HFFc6 (cell line): Measurements from ENCODE around the gene ZNF275. TPM values are rescaled to one million over a fixed set of nuclear protein-coding genes. Genes with fewer than 3 reads are reported as not detected.

Experiments used
- DNase-seq: peaks from one replicate; pipeline ENCODE4 v3.0.0-alpha.2; 2018
- H3K27ac Mint-ChIP-seq: 2 replicates; pipeline ENCODE4 v1.8.0; 2020; ENCODE audit warnings: mild to moderate bottlenecking, mixed read lengths
- H3K27me3 Mint-ChIP-seq: 2 replicates; pipeline ENCODE4 v1.8.0; 2021; ENCODE audit warnings: mild to moderate bottlenecking, moderate library complexity, mixed read lengths; ENCODE audit not compliant: insufficient read depth
- H3K36me3 Mint-ChIP-seq: 2 replicates; pipeline ENCODE4 v1.8.0; 2021; ENCODE audit warnings: low read depth, mixed read lengths
- H3K4me1 Mint-ChIP-seq: 2 replicates; pipeline ENCODE4 v1.8.0; 2020; ENCODE audit warnings: low read depth, mixed read lengths
- H3K4me3 Mint-ChIP-seq: 2 replicates; pipeline ENCODE4 v1.8.0; 2020; ENCODE audit warnings: mild to moderate bottlenecking, moderate library complexity, mixed read lengths
- H3K9me3 Mint-ChIP-seq: 2 replicates; pipeline ENCODE4 v1.8.0; 2020; ENCODE audit warnings: mild to moderate bottlenecking, mixed read lengths
- total RNA-seq, 6 experiments: library from RNA; stranded (reverse); fragmentation: NEBNext Ultra II Directional; extraction: Animal tissue kit (Norgen Biotek cat#: 25700); gene quantifications; 2 replicates in 1 of 6; 3 replicates in 5 of 6; pipeline ENCODE4 v1.2.3, GENCODE V29; 2021
- TF ChIP-seq, protein P1 (sequence below): fragments of 200-600 bp; sonication (generic); IDR thresholded peaks from 2 replicates; pipeline ENCODE4 v1.5.0; 2021; ENCODE audit warnings: antibody characterized with exemption, mild to moderate bottlenecking

ZNF275 gene
- total RNA-seq, 6 experiments from 2014 or later: 10.5 to 14.2 (median 12.5) TPM

DNA sequence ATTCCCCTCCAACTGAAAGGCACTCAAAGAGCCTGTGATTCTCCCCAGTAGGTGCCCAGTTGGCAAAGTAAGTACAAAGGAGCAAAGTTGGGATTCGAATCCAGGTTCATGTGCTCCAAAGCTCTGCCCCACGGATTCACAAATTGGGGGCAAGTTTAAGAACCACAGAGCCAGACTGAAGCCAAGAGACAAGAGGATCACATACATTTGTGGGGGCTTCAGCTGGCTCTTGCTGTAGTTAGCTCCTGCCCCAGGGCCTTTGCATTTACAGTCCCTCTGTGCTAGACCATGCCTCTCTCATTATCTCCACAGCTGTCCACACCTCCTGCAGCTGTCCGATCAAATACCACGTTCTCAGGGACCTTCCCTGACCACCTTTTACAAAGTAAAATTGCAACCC, 31.2 kb upstream of the ZNF275 start:
- Mint-ChIP-seq H3K9me3 (no peaks in the 10 kb centered on the region), H3K27me3 (peaks cover 8% of the 10 kb centered on the region), H3K36me3 (no peaks in the 10 kb centered on the region), H3K27ac (no peak overlapping the region), H3K4me1 (no peaks in the 10 kb centered on the region; the same call in 1 of the 2 replicates), H3K4me3 (no peak overlapping the region)
- TF ChIP-seq, protein P1, sequence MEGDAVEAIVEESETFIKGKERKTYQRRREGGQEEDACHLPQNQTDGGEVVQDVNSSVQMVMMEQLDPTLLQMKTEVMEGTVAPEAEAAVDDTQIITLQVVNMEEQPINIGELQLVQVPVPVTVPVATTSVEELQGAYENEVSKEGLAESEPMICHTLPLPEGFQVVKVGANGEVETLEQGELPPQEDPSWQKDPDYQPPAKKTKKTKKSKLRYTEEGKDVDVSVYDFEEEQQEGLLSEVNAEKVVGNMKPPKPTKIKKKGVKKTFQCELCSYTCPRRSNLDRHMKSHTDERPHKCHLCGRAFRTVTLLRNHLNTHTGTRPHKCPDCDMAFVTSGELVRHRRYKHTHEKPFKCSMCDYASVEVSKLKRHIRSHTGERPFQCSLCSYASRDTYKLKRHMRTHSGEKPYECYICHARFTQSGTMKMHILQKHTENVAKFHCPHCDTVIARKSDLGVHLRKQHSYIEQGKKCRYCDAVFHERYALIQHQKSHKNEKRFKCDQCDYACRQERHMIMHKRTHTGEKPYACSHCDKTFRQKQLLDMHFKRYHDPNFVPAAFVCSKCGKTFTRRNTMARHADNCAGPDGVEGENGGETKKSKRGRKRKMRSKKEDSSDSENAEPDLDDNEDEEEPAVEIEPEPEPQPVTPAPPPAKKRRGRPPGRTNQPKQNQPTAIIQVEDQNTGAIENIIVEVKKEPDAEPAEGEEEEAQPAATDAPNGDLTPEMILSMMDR: no peak
- DNase-seq: no peak

DNA sequence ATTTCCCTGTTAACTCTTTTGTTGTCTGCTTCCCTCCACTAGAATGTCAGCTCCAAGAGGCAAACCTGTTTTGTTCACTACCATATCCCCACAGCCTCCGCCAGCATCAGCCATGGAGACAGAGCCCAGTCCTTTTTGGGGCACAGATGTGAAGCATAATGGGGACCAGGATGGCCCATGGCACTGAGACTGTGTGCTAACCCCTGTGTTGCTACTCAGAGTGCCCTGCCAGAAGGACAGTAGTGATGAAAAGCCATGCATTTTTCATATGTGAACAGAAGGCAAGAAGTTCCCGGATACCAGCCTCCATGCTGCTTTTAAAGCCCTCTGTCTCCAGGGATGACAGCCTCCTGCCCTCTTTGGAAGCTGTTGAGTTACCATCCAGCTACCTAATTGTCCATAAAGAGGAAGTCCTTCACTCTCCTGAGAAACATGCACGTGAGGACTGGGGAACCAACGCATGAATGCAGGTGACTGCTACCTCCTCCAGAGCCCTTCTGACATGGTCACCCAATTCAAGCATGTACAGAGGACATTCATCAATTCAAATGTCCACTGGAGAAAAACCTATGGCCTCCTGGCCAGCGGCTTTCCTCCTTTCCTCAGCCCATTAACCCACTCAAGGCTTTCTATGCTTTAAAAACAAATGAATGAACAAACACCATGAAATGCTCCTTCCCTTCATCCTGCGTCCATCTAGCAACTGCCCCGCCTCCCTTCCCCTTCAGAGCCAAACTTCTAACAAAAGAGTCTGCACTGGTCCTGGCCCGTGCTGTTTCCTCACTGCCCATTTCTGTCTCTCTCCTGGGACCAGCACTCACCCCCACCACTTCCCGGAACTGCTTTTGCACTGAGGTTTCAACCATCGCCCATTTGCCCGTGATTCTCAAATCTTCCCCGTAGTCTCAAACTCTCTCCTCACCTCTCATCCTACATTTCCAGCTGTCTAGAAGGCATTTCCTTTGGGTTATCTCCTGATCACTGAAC, 30.4 kb upstream of the ZNF275 start:
- H3K4me1 Mint-ChIP-seq: no peaks in the 10 kb centered on the region; the same call in 1 of the 2 replicates
- H3K4me3 Mint-ChIP-seq: no peak overlapping the region
- H3K27me3 Mint-ChIP-seq: peaks cover 8% of the 10 kb centered on the region
- no peak overlapping the region for H3K27ac Mint-ChIP-seq
- TF ChIP-seq, protein P1: no peak
- H3K9me3 Mint-ChIP-seq: no peaks in the 10 kb centered on the region
- DNase-seq: no peak
- H3K36me3 Mint-ChIP-seq: no peaks in the 10 kb centered on the region

DNA sequence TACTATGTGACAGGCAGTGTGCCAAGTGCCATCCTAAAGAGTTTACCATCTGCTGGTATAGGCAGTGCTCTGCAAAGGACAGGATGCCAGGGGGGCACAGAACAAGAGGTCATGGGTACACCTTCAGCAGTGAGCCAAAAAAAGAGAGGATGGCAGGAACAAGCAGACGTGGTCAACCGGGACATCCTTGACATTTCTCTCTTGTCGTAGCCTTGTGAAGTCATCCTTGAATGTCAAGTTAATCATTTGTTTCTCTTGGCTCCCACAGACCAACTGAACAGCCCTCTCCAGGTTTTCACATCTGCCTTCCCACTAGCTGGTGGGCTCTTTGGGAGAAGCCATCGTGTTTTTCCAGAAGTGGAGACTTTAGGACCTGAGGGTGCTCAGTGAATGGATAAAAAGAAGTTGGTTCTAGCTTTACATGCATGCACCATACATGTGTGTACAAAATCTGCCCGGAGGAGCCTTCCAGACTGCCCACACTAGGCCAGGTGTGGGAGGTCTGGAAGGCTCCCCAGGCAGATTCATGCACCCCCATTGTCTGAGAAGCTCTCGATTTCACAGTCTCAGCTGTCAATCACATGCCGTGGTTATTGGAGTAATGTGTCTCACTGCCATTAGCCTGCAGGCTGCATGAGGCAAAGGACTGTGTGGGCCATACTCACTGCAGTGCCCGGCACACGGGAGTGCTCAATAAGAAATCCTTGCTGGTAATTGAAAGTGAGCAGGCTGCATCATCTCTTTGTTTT, 28.8 kb upstream of the ZNF275 start:
- DNase-seq: no peak
- Mint-ChIP-seq H3K9me3 (no peaks in the 10 kb centered on the region), H3K27ac (no peak overlapping the region), H3K27me3 (peaks cover 8% of the 10 kb centered on the region), H3K36me3 (no peaks in the 10 kb centered on the region), H3K4me1 (no peaks in the 10 kb centered on the region; the same call in 1 of the 2 replicates), H3K4me3 (no peak overlapping the region)
- TF ChIP-seq, protein P1: no peak

DNA sequence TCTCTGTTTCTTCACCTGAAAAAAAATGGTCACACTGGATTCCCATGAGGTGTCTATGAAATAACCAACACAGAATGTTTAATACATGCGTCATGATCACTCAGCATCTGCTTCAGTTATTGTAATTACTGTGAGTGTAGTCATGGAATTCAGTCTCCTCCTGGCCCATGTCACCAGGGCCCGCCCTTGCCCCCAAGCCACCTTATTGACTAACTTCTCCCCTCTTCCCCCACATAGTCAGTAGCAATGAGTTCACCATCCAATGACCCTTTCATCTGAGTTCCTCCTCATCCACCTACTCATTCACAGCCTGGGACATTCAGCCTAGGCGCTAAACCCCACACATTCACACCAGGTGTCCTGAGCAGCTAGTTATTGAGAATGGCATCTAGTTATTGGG, 28.0 kb upstream of the ZNF275 start:
- no peaks in the 10 kb centered on the region for H3K9me3 Mint-ChIP-seq
- H3K27ac Mint-ChIP-seq: no peak overlapping the region
- no peaks in the 10 kb centered on the region; the same call in 1 of the 2 replicates for H3K4me1 Mint-ChIP-seq
- H3K36me3 Mint-ChIP-seq: no peaks in the 10 kb centered on the region
- DNase-seq: no peak
- H3K27me3 Mint-ChIP-seq: peaks cover 8% of the 10 kb centered on the region
- TF ChIP-seq, protein P1: no peak
- no peak overlapping the region for H3K4me3 Mint-ChIP-seq

DNA sequence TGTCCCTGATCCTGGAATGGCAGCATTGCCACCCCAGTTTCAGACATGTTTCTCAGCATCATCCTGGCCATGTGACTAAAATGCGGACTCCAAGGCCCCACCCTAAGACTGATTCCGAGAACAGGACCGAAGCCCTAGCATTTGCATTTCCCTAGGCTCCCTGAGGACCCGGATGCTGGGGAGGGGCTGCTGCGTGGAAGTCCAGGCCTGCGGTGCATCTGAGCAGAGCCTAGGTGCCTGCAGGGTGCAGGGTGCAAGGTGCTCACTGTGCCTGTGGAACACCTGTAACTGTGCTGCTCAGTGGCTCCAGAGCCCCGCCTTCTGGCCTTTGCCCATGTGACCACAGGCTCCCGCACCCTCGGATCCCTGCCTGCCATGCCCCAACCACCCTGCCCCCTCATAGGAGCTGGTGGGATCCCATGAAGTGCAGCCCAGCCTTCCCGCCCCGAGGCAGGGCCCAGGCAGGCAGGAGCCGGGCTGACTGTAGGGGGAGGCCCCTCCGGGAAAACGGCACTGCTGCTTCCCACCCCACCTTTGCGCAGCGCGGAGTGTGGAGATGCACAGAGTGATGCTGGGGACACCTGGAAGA, 27.3 kb upstream of the ZNF275 start:
- H3K27me3 Mint-ChIP-seq: peaks cover 8% of the 10 kb centered on the region
- H3K27ac Mint-ChIP-seq: no peak overlapping the region
- H3K4me3 Mint-ChIP-seq: no peak overlapping the region
- no peaks in the 10 kb centered on the region for H3K36me3 Mint-ChIP-seq
- no peaks in the 10 kb centered on the region; the same call in 1 of the 2 replicates for H3K4me1 Mint-ChIP-seq
- H3K9me3 Mint-ChIP-seq: no peaks in the 10 kb centered on the region
- no peak for DNase-seq
- TF ChIP-seq, protein P1: no peak
